ENCODE results near the gene COL27A1.

Gene COL27A1

DNA sequence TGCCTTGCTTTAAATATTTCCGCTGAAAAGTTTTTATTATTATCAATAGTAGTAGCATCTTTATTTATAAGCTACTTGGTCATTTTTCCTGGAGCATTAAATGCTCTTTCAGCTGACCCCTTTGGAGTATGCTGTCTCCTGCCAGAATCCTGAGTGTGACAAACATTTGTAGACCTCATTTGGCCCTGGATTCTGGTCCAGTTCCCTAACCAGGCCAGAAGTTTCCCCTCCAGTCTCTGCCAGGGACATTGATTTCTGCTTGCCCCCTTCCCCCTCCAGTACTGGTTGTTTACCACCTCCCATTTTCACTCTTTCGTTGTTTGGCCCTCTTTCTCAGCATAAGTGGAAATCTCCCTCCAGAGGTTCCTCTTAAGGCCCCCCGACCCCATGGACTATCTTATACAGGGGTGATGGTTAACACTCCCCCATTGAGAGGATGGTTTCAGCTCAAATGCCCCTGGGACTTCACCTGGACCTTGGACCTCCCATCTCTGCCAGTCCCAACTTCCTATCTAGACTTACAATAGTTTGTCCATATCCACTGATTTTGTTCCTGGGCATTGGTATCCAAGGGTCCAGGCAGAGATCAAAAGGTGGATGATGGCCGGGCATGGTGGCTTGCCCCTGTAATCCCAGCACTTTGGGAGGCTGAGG, 24.6 kb upstream of the COL27A1 start (continued):
- TF ChIP-seq KLF10 (tag by site-specific recombination; IDR thresholded peaks at IDR 0.05): no peak

DNA sequence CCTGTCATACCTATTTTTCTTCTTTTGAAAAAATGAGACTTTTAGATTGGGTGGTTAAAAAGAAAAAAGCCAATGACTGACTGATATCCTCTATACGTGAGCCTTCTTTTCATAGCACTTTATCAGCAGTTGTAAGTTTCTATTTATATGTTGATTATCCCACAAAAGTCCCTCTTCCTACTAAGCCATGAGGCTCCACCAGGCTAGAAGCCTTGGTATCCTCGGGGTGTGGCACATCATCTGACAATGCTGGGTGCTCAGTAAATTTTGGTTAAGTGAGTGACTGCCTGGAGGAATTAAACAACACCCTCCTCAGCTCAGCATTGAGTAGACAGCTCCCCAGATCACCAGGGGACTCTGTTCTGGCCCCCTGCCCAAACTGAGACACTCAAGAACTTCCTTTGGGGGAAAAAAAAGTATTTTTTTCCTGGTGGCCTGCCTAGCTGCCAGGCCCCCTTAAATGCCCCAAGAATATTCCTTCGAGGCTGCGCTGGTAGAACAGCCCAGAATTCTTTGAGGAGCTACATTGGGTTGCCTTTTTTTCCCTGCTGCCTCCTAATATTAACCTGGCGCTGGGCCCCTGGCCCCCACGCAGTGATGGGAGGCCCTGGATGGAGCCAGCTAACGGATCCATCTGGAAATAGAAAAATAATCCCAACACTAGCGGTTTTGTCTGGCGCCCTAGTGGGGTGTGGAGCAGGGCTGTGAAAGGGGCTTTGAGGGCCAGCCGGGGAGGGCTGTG, 23.4 kb upstream of the COL27A1 start:
- POLR2A ChIA-PET: no interaction called here
- no peaks in the 10 kb centered on the region for H3K9me3 ChIP-seq (ENCODE audit: control insufficient read depth, insufficient read depth, low read depth, low read length)
- H3K27ac ChIP-seq (ENCODE audit: extremely low read depth, low read depth, low read length): no peak overlapping the region
- no peaks in the 10 kb centered on the region for H3K4me1 ChIP-seq (ENCODE audit: control insufficient read depth, insufficient read depth, low read length)
- TF ChIP-seq MYNN (tag by site-specific recombination; IDR thresholded peaks at IDR 0.05; ENCODE audit: borderline replicate concordance) (no peak), ZNF2 (tag by site-specific recombination; IDR thresholded peaks at IDR 0.05) (no peak), ZNF596 (tag by site-specific recombination; IDR thresholded peaks at IDR 0.05) (no peak), MZF1 (tag by site-specific recombination; IDR thresholded peaks at IDR 0.05; ENCODE audit: borderline replicate concordance) (no peak), ZNF600 (tag by site-specific recombination; IDR thresholded peaks at IDR 0.05) (no peak), RBAK (tag by site-specific recombination; IDR thresholded peaks at IDR 0.05) (no peak), SETDB1 (IDR thresholded peaks at IDR 0.05; ENCODE audit: insufficient read length, low read length) (no peak)
- TF ChIP-seq, protein P1, sequence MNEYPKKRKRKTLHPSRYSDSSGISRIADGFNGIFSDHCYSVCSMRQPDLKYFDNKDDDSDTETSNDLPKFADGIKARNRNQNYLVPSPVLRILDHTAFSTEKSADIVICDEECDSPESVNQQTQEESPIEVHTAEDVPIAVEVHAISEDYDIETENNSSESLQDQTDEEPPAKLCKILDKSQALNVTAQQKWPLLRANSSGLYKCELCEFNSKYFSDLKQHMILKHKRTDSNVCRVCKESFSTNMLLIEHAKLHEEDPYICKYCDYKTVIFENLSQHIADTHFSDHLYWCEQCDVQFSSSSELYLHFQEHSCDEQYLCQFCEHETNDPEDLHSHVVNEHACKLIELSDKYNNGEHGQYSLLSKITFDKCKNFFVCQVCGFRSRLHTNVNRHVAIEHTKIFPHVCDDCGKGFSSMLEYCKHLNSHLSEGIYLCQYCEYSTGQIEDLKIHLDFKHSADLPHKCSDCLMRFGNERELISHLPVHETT (tag by site-specific recombination; IDR thresholded peaks at IDR 0.05): no peak
- TF ChIP-seq, protein P2, sequence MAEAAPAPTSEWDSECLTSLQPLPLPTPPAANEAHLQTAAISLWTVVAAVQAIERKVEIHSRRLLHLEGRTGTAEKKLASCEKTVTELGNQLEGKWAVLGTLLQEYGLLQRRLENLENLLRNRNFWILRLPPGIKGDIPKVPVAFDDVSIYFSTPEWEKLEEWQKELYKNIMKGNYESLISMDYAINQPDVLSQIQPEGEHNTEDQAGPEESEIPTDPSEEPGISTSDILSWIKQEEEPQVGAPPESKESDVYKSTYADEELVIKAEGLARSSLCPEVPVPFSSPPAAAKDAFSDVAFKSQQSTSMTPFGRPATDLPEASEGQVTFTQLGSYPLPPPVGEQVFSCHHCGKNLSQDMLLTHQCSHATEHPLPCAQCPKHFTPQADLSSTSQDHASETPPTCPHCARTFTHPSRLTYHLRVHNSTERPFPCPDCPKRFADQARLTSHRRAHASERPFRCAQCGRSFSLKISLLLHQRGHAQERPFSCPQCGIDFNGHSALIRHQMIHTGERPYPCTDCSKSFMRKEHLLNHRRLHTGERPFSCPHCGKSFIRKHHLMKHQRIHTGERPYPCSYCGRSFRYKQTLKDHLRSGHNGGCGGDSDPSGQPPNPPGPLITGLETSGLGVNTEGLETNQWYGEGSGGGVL (tag by site-specific recombination; IDR thresholded peaks at IDR 0.05): no peak
- TF ChIP-seq, protein P3, sequence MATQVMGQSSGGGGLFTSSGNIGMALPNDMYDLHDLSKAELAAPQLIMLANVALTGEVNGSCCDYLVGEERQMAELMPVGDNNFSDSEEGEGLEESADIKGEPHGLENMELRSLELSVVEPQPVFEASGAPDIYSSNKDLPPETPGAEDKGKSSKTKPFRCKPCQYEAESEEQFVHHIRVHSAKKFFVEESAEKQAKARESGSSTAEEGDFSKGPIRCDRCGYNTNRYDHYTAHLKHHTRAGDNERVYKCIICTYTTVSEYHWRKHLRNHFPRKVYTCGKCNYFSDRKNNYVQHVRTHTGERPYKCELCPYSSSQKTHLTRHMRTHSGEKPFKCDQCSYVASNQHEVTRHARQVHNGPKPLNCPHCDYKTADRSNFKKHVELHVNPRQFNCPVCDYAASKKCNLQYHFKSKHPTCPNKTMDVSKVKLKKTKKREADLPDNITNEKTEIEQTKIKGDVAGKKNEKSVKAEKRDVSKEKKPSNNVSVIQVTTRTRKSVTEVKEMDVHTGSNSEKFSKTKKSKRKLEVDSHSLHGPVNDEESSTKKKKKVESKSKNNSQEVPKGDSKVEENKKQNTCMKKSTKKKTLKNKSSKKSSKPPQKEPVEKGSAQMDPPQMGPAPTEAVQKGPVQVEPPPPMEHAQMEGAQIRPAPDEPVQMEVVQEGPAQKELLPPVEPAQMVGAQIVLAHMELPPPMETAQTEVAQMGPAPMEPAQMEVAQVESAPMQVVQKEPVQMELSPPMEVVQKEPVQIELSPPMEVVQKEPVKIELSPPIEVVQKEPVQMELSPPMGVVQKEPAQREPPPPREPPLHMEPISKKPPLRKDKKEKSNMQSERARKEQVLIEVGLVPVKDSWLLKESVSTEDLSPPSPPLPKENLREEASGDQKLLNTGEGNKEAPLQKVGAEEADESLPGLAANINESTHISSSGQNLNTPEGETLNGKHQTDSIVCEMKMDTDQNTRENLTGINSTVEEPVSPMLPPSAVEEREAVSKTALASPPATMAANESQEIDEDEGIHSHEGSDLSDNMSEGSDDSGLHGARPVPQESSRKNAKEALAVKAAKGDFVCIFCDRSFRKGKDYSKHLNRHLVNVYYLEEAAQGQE (tag by site-specific recombination; IDR thresholded peaks at IDR 0.05): no peak
- no peaks in the 10 kb centered on the region for H3K36me3 ChIP-seq (ENCODE audit: control insufficient read depth in 2 of 2, insufficient read depth in 1 of 2, low read length in 2 of 2)
- no peak overlapping the region for H3K4me3 ChIP-seq (ENCODE audit: low read depth, low read length)
- CTCF ChIA-PET: interaction anchor here (0.7 to 0.9 kb wide), 2 partner anchors 8 to 23 kb away, joined by 4 to 5 read pairs; no protein-coding TSS in a partner anchor

DNA sequence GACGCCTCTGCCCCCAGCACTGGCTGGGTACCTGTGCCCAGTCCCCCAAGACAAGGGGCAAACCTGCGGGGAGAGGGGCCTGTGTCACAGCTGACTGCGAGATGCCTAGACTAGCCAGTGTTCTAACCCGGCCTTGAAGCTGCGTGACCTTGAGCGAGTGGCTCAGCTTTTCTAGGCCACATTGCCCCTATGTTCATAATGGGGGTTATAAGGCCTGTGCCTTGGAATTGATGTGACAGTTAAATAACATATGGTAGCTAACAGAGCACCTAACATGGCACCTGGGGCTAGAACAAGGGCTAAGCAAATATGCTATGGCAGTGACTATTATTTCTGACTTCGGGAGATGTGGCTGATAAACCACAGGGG, 22.8 kb upstream of the COL27A1 start:
- Histone ChIP-seq H3K27ac (ENCODE audit: extremely low read depth, low read depth, low read length) (no peak overlapping the region), H3K4me3 (ENCODE audit: low read depth, low read length) (no peak overlapping the region), H3K36me3 (ENCODE audit: control insufficient read depth in 2 of 2, insufficient read depth in 1 of 2, low read length in 2 of 2) (no peaks in the 10 kb centered on the region), H3K9me3 (ENCODE audit: control insufficient read depth, insufficient read depth, low read depth, low read length) (no peaks in the 10 kb centered on the region), H3K4me1 (ENCODE audit: control insufficient read depth, insufficient read depth, low read length) (no peaks in the 10 kb centered on the region)
- CTCF ChIA-PET: interaction anchor here (0.7 kb wide), 1 partner anchor 22 kb away, joined by 4 read pairs; no protein-coding TSS in a partner anchor
- POLR2A ChIA-PET: no interaction called here
- TF ChIP-seq ZNF211 (tag by site-specific recombination; IDR thresholded peaks at IDR 0.05; ENCODE audit: low read depth) (no peak), KLF7 (tag by site-specific recombination; IDR thresholded peaks at IDR 0.05; ENCODE audit: borderline replicate concordance) (no peak), ZNF266 (tag by site-specific recombination; IDR thresholded peaks at IDR 0.05; ENCODE audit: low read depth) (no peak), ZNF354C (tag by site-specific recombination; IDR thresholded peaks at IDR 0.05; ENCODE audit: borderline replicate concordance, low read depth) (no peak), OSR2 (tag by site-specific recombination; IDR thresholded peaks at IDR 0.05) (no peak), ZNF138 (tag by site-specific recombination; IDR thresholded peaks at IDR 0.05; ENCODE audit: borderline replicate concordance) (no peak), ZNF785 (tag by site-specific recombination; IDR thresholded peaks at IDR 0.05) (no peak), KLF16 (tag by site-specific recombination; IDR thresholded peaks at IDR 0.05) (no peak), ZNF501 (tag by site-specific recombination; IDR thresholded peaks at IDR 0.05) (no peak)
- TF ChIP-seq, protein P4, sequence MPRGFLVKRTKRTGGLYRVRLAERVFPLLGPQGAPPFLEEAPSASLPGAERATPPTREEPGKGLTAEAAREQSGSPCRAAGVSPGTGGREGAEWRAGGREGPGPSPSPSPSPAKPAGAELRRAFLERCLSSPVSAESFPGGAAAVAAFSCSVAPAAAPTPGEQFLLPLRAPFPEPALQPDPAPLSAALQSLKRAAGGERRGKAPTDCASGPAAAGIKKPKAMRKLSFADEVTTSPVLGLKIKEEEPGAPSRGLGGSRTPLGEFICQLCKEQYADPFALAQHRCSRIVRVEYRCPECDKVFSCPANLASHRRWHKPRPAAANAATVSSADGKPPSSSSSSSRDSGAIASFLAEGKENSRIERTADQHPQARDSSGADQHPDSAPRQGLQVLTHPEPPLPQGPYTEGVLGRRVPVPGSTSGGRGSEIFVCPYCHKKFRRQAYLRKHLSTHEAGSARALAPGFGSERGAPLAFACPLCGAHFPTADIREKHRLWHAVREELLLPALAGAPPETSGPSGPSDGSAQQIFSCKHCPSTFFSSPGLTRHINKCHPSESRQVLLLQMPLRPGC (tag by site-specific recombination; IDR thresholded peaks at IDR 0.05): no peak

Data from HEK293 (cell line).